ENCODE data around the gene BRSK1. TPM values are rescaled to one million over a fixed set of nuclear protein-coding genes. Genes with fewer than 3 reads are reported as not detected.

The BRSK1 gene
- total and polyA plus RNA-seq, 2 of the 8 experiments (the other 6 are each of a cell fraction or from before 2014, with no cell fraction given): 27.6 to 32.7 TPM

DNA sequence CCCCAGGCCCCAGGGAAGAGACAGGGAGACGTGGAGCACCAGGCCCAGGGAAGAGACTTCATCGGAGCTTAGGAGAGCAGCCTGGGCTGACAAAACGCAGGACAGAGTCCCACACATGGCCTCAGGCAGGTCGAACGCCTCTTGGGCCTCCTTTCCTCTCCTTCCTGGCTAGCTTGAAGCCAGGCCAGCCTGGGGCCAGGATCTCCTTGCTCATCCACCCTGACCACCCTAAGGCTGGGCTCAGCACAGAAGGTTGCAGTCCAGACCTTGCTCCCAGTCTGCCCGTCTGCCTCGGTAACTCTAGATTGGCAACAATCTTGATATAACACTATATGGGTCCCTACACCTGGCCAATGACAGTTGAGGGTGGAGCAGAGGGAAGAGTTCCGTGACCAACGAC is 35.1 kb upstream of the BRSK1 start (continued):
- no peak for TF ChIP-seq CHD2 (IDR thresholded peaks at IDR 0.05; ENCODE audit: low read length)
- TF ChIP-seq, protein P1, sequence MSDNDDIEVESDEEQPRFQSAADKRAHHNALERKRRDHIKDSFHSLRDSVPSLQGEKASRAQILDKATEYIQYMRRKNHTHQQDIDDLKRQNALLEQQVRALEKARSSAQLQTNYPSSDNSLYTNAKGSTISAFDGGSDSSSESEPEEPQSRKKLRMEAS (IDR thresholded peaks at IDR 0.05): no peak
- TF ChIP-seq, protein P2, sequence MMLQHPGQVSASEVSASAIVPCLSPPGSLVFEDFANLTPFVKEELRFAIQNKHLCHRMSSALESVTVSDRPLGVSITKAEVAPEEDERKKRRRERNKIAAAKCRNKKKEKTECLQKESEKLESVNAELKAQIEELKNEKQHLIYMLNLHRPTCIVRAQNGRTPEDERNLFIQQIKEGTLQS (IDR thresholded peaks at IDR 0.05; ENCODE audit: insufficient read depth, low read depth, low read length): no peak
- TF ChIP-seq SUZ12 (IDR thresholded peaks at IDR 0.05; ENCODE audit: low read length): no peak
- TF ChIP-seq RXRA (IDR thresholded peaks at IDR 0.05; ENCODE audit: insufficient read depth, low read depth, low read length): no peak
- TF ChIP-seq POLR2AphosphoS5 (IDR thresholded peaks at IDR 0.05; ENCODE audit: low read depth, low read length): no peak
- no peak for TF ChIP-seq CBX5 (IDR thresholded peaks at IDR 0.05; ENCODE audit: low read depth, low read length)
